ENCODE results near the gene HS2ST1. TPM values are rescaled to one million over a fixed set of nuclear protein-coding genes. Genes with fewer than 3 reads are reported as not detected.
"Not testable (repeated sequence)": the region's sequence is repeated elsewhere in the genome, so short reads cannot be mapped to it uniquely, and the experiment has no call there.

The HS2ST1 gene
- total RNA-seq, 1 donor from 2014 or later: 56.4 TPM

DNA sequence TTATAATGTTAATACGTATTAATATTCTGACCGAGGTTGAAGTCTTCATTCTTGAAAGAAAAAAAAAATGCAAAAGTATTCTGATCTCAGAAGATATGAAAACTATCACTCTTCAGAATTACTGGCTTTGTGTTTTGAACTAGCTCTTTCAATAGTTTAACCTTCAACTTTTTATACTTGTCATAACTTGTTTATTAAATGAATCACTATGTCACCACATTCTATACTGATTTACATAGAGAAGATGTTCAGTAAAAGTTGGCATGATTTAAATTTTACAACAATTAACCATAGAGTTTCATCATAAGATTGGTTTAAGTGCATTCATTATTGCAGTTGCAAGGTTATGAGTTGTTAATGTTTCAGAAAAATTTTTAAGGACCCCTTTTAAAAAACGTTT is 57.3 kb downstream of the HS2ST1 start:
- no peak overlapping the region for H3K4me3 Mint-ChIP-seq
- no peak for DNase-seq (ENCODE audit: low read depth, low spot score)
- TF ChIP-seq, protein P1, sequence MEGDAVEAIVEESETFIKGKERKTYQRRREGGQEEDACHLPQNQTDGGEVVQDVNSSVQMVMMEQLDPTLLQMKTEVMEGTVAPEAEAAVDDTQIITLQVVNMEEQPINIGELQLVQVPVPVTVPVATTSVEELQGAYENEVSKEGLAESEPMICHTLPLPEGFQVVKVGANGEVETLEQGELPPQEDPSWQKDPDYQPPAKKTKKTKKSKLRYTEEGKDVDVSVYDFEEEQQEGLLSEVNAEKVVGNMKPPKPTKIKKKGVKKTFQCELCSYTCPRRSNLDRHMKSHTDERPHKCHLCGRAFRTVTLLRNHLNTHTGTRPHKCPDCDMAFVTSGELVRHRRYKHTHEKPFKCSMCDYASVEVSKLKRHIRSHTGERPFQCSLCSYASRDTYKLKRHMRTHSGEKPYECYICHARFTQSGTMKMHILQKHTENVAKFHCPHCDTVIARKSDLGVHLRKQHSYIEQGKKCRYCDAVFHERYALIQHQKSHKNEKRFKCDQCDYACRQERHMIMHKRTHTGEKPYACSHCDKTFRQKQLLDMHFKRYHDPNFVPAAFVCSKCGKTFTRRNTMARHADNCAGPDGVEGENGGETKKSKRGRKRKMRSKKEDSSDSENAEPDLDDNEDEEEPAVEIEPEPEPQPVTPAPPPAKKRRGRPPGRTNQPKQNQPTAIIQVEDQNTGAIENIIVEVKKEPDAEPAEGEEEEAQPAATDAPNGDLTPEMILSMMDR (conservative IDR thresholded peaks at IDR 0.05): no peak
- peaks cover 15% of the 10 kb centered on the region for H3K4me1 Mint-ChIP-seq
- no peaks in the 10 kb centered on the region for H3K9me3 Mint-ChIP-seq
- H3K36me3 Mint-ChIP-seq (ENCODE audit: low read depth): no peaks in the 10 kb centered on the region
- no peak overlapping the region for H3K27ac Mint-ChIP-seq (ENCODE audit: unreplicated experiment)
- H3K27me3 Mint-ChIP-seq (ENCODE audit: low read depth): no peaks in the 10 kb centered on the region

DNA sequence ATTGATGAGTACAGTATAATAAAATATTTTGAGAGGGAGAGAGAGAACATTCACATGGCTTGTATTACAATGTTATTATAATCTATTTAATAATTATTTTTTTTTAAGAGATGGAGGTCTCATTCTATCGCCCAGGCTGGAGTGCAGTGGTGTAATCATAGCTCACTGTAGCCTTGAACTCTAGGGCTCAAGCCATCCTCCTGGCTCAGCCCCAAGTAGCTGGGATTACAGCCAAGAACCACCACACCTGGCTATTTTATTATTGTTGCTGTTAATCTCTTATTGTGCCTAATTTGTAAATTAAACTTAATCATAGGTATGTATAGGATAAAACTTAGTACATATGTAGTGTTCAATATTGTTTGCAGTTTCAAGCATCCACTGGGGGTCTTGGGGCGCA is 57.8 kb downstream of the HS2ST1 start:
- H3K27ac Mint-ChIP-seq (ENCODE audit: unreplicated experiment): no peak overlapping the region
- H3K9me3 Mint-ChIP-seq: no peaks in the 10 kb centered on the region
- no peak for DNase-seq (ENCODE audit: low read depth, low spot score)
- H3K4me3 Mint-ChIP-seq: no peak overlapping the region
- no peaks in the 10 kb centered on the region for H3K36me3 Mint-ChIP-seq (ENCODE audit: low read depth)
- peaks cover 20% of the 10 kb centered on the region for H3K4me1 Mint-ChIP-seq
- no peaks in the 10 kb centered on the region for H3K27me3 Mint-ChIP-seq (ENCODE audit: low read depth)
- TF ChIP-seq, protein P1 (conservative IDR thresholded peaks at IDR 0.05): no peak

DNA sequence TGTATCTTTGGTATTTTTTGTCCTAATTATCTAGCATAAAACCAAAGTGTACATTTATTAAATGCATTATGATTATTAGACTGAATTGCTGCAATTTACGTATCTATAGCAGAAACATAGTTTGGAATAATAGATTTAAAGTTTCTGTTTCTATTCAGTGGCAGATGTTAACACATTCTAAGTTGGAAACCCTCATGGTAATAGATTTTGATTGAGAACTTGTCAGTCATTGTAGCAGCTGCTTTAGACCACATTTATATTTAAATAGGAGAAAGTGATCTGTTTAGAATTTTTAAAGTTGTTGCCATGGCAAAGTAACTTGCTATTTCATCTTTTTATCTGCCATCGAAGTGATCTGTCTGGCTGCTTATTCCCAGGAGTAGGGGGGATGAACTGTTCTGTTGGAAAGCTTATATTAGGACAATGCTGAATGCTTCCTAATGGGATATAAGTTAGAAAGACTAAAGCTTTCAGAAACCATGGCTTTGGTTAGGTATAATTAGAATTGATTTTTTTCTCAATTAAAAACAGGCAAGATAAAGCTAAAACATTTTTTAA is 61.6 kb downstream of the HS2ST1 start:
- TF ChIP-seq, protein P1 (conservative IDR thresholded peaks at IDR 0.05): no peak
- Mint-ChIP-seq H3K36me3 (ENCODE audit: low read depth) (peaks cover 2% of the 10 kb centered on the region), H3K27me3 (ENCODE audit: low read depth) (no peaks in the 10 kb centered on the region), H3K9me3 (no peaks in the 10 kb centered on the region), H3K27ac (ENCODE audit: unreplicated experiment) (no peak overlapping the region), H3K4me1 (peaks cover 27% of the 10 kb centered on the region), H3K4me3 (peak overlapping the region; percentile 4)
- no peak for DNase-seq (ENCODE audit: low read depth, low spot score)

DNA sequence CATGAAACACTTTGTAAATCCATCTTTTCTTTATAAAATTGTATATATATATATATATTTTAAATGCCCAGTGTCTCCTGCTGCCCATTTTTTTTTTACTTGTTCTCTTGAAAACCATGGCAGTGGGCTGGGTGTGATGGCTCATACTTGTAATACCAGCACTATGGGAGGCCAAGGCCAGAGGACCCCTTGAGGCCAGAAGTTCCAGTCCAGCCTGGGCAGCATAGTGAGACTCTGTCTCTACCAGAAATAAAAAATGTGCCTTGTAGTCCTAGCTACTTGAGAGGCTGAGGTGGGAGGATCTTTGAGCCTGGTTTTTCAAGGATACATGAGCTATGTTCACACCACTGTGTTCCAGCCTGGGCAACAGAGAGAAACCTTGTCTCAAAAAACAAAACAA is 62.2 kb downstream of the HS2ST1 start:
- DNase-seq (ENCODE audit: low read depth, low spot score): no peak
- TF ChIP-seq, protein P1 (conservative IDR thresholded peaks at IDR 0.05): no peak
- Mint-ChIP-seq H3K4me3 (no peak overlapping the region), H3K4me1 (peaks cover 27% of the 10 kb centered on the region), H3K9me3 (no peaks in the 10 kb centered on the region), H3K27ac (ENCODE audit: unreplicated experiment) (peak overlapping the region; percentile 67), H3K36me3 (ENCODE audit: low read depth) (peaks cover 4% of the 10 kb centered on the region), H3K27me3 (ENCODE audit: low read depth) (no peaks in the 10 kb centered on the region)

DNA sequence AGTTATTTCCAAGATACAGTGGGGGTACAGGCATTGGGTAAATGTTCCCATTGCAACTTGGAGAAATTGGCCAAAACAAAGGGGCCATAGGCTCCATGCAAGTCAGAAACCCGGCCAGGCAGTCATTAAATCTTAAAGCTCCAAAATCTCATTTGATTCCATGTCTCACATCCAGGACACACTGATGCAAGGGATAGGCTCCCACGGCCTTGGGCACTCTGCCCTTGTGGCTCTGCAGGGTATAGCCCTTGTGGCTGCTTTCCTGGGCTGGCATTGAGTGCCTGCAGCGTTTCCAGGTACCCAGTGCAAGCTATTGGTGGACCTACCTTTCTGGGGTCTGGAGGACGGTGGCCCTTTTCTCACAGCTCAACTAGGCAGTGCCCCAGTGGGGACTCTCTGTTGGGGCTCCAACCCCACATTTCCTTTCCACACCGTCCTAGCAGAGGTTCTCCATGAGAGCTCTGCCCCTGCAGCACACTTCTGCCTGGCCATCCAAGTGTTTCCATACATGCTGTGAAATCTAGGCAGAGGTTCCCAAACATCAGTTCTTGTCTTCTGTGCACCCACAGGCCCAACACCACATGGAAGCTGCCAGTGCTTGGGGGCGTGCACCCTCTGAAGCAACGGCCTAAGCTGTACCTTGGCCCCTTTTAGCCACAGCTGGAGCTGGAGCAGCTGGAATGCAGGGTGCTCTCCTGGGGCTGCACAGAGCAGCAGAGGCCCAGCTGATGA is 67.2 kb downstream of the HS2ST1 start:
- Mint-ChIP-seq H3K9me3 (peaks cover 2% of the 10 kb centered on the region), H3K4me3 (no peak overlapping the region), H3K27me3 (ENCODE audit: low read depth) (no peaks in the 10 kb centered on the region), H3K36me3 (ENCODE audit: low read depth) (peaks cover 12% of the 10 kb centered on the region), H3K4me1 (peaks cover 14% of the 10 kb centered on the region), H3K27ac (ENCODE audit: unreplicated experiment) (peak overlapping the region; percentile 50)
- TF ChIP-seq, protein P1 (conservative IDR thresholded peaks at IDR 0.05): no peak
- no peak for DNase-seq (ENCODE audit: low read depth, low spot score)

DNA sequence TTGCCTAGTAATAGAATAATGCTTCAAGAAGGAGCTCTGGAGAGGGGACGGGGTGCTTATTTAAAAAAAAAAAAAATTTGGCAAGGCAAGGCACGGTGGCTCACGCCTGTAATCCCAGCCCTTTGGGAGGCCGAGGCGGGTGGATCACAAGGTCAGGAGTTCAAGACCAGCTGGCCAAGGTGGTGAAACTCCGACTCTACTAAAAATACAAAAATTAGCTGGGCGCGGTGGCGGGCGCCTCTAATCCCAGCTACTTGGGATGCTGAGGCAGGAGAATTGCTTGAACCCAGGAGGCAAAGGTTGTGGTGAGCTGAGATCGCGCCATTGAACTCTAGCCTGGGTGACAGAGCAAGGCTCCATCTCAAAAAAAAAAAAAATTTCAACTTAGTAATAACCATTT is 69.2 kb downstream of the HS2ST1 start:
- not testable (repeated sequence) for H3K27me3 Mint-ChIP-seq (ENCODE audit: low read depth); H3K27ac Mint-ChIP-seq (ENCODE audit: unreplicated experiment); H3K4me3 Mint-ChIP-seq; H3K4me1 Mint-ChIP-seq; H3K9me3 Mint-ChIP-seq; DNase-seq (ENCODE audit: low read depth, low spot score)
- H3K36me3 Mint-ChIP-seq (ENCODE audit: low read depth): peaks cover 12% of the 10 kb centered on the region

Measured in neural crest cell (in vitro differentiated cells).